H1 (cell line): ENCODE data around the gene GRID1. TPM values are rescaled to one million over a fixed set of nuclear protein-coding genes. Genes with fewer than 3 reads are reported as not detected.

Experiments
- ATF3 ChIP-seq: IDR thresholded peaks from 2 replicates; pipeline ENCODE4 v1.6.1; 2011; ENCODE audit warnings: low read depth, mild to moderate bottlenecking, low read length; ENCODE audit not compliant: insufficient read depth
- CEBPB ChIP-seq: IDR thresholded peaks from 2 replicates; pipeline ENCODE4 v1.6.1; 2012; ENCODE audit warnings: low read depth, low read length
- CHD7 ChIP-seq: fragments of 300-600 bp; sonication (generic); IDR thresholded peaks from 2 replicates; pipeline ENCODE4 v1.7.1; 2012; ENCODE audit warnings: low read length, moderate library complexity, mild to moderate bottlenecking, inconsistent platforms; ENCODE audit not compliant: insufficient replicate concordance
- POLR2A ChIP-seq, 2 experiments: IDR thresholded peaks; 1 replicate in 1 of 2; 2 replicates in 1 of 2; pipeline ENCODE4 v1.6.1; 2011; ENCODE audit warnings: low read depth in 2 of 2, low read length in 2 of 2, mild to moderate bottlenecking in 2 of 2; ENCODE audit errors: control extremely low read depth in 1 of 2
- RFX5 ChIP-seq: IDR thresholded peaks from 2 replicates; pipeline ENCODE4 v1.6.1; 2011; ENCODE audit warnings: low read depth, low read length, improper control_type of control experiment, borderline replicate concordance
- YY1 ChIP-seq: IDR thresholded peaks from 2 replicates; pipeline ENCODE4 v1.6.1; 2011; ENCODE audit warnings: low read depth, mild to moderate bottlenecking, low read length
- polyA plus RNA-seq, 7 experiments: library from polyadenylated mRNA; depleted of rRNA in 3 of 7; stranded (reverse) in 5 of 7; unstranded in 2 of 7; fragments of >200 nt in 5 of 7; fragments of 200-250 nt in 2 of 7; gene quantifications; 1 replicate in 5 of 7; 2 replicates in 1 of 7; 4 replicates in 1 of 7; pipeline versions ENCODE4 v1.2.1 to v1.2.3, GENCODE V29; 2011 to 2013; ENCODE audit warnings: missing spikeins in 2 of 7, mixed read lengths in 2 of 7
- total RNA-seq: library from RNA; stranded (reverse); fragmentation: NEBNext Ultra II Directional; extraction: Animal tissue kit (Norgen Biotek cat#: 25700); gene quantifications from 2 replicates; pipeline ENCODE4 v1.2.1, GENCODE V29; 2021

GRID1 gene
- total and polyA plus RNA-seq, 2 of the 8 experiments (the other 6 are each of a cell fraction or from before 2014, with no cell fraction given): 0.22 to 0.30 TPM

GRCh38 chr10:86254526-86255174 is 111.9 kb downstream of the GRID1 start (continued):
- TF ChIP-seq YY1 (no peak), CHD7 (no peak), ATF3 (no peak), RFX5 (no peak), POLR2A (IDR thresholded peaks at IDR 0.05; ENCODE audit: control extremely low read depth in 1 of 2, low read depth in 2 of 2, low read length in 2 of 2) (no peak), CEBPB (no peak)
